HG02943 (cell line): ENCODE results near the gene IREB2.
A peak's percentile ranks its signal among the peaks of the same experiment; 100 is the strongest.

ENCODE experiments used
- ATAC-seq: cut with Tn5 transposase; IDR thresholded peaks from one replicate; pipeline ENCODE4 v1.9.1; 2021; ENCODE audit warnings: mild to moderate bottlenecking, low read depth, moderate library complexity; ENCODE audit not compliant: unreplicated experiment

IREB2 gene

GRCh38 chr15:78540141-78540870 is 102.3 kb downstream of the IREB2 start, which contains the start of gene PSMA4:
PSMA4 (plus strand) TSS chr15:78540444; CDS start chr15:78541928, 1,484 bp downstream.
- peak; percentile 76 for ATAC-seq

- no peak for ATAC-seq
Observed at GRCh38 chr15:78540871-78541743, 103.1 kb downstream of the IREB2 start.

DNA sequence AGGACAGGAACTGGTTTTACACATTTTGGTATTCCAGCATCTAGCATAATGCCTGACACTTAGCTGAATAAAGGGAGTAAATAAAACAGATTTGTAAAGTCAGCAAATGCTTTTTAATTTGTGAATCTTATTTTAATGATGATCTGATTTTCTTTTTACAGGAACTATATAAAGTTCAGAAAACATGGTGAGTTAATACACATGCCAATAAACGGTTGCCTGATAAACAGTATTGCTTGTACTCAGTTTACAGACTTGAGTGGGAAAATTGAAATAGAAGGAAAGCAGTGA is 103.7 kb downstream of the IREB2 start:
- no peak for ATAC-seq

DNA sequence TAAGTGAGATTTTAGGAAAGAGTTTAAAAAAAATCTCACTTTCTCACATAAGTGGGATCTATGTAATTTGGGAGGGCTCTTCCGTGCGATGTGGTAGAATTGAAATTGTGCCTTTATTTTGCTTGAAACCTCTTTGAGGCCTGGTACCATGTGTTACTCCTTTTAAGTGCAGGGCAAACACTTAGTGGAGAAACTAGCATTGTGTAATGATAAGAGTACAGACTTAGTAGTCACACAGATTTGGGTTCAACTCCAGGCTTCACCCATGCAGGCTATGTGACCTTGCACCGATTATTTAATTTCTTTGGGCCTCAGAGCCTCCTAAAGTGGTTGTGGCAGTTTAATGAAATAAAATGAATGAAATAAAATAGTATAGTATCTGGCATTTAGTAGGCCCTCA is 104.6 kb downstream of the IREB2 start:
- no peak for ATAC-seq

DNA sequence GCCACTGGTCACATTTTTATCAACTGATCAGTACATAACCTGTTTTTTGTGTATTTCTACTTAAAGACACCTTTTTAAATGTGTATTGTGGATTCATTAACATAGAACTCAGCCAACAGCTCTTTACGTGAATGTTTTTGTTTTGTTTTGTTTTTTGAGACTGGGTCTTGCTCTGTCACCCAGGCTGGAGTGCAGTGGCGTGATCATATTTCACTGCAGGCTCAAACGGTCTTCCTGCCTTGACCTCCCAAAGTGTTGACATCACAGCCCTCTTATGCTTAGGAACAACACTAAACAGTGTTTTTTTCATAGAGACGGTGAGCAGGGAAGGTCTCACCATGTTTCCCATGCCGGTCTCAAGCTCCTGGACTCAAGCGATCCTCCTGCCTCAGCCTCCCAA is 112.2 kb downstream of the IREB2 start:
- no peak for ATAC-seq

DNA sequence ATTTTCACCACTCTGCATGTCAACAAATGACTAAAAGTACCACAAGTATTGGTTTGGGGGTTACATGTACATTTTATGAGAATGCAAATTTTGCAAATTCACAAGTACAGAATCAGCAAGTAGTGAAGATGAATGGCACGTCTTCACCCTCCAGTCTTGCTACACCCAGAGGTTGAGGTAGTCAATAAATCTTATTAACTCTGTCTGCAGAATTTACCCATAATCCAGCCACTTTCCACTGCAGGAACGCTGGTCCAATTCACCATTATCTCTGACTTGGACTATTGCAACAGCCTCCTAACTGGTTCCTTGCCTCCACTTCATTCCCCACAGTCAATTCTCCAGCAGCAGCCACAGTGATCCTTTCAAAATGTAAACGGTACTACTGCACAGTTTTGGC is 112.8 kb downstream of the IREB2 start:
- no peak for ATAC-seq
